ENCODE results near the gene NOC4L.

DNA sequence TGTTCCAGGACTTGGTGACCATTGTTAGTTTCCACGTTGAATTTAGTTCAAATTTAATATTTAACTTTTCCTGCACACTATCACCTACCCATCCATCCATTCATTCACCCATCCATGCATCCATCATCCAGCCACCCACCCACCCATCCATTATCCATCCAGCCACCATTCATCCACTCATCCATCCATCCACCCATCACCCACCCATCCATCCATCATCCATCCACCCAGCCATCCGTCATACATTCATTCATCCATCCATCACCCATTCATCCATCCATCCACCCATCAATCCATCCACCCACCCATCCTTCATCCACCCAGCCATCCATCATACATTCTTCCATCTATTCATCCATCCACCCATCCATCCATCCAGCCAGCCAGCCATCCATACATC, 21.8 kb downstream of the NOC4L start:
- TF ChIP-seq, protein P1, sequence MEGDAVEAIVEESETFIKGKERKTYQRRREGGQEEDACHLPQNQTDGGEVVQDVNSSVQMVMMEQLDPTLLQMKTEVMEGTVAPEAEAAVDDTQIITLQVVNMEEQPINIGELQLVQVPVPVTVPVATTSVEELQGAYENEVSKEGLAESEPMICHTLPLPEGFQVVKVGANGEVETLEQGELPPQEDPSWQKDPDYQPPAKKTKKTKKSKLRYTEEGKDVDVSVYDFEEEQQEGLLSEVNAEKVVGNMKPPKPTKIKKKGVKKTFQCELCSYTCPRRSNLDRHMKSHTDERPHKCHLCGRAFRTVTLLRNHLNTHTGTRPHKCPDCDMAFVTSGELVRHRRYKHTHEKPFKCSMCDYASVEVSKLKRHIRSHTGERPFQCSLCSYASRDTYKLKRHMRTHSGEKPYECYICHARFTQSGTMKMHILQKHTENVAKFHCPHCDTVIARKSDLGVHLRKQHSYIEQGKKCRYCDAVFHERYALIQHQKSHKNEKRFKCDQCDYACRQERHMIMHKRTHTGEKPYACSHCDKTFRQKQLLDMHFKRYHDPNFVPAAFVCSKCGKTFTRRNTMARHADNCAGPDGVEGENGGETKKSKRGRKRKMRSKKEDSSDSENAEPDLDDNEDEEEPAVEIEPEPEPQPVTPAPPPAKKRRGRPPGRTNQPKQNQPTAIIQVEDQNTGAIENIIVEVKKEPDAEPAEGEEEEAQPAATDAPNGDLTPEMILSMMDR (IDR thresholded peaks at IDR 0.05), result no peak
- TF ChIP-seq POLR2A (IDR thresholded peaks at IDR 0.05), result no peak
